Right atrium auricular region (tissue), 2 donors: Measurements from ENCODE around the gene REST. TPM values are rescaled to one million over a fixed set of nuclear protein-coding genes. Genes with fewer than 3 reads are reported as not detected.

Experiments
- DNase-seq: peaks from one replicate; pipeline ENCODE4 v3.0.0-alpha.2; 2019; ENCODE audit warnings: low spot score
- H3K27ac ChIP-seq, 2 donors: fragments of 200-600 bp; sonication (generic); 1 replicate in 1 of 2; 2 replicates in 1 of 2; pipeline ENCODE4 v1.5.1; 2016 to 2019
- H3K27me3 ChIP-seq, 2 donors: fragments of 200-600 bp; sonication (generic); one replicate each; pipeline versions ENCODE4 v1.5.1 to v1.6.0; 2017 to 2019
- H3K36me3 ChIP-seq: fragments of 200-600 bp; sonication (generic); one replicate; pipeline ENCODE4 v1.5.1; 2016
- H3K4me1 ChIP-seq, 2 donors: fragments of 200-600 bp; sonication (generic); one replicate each; pipeline versions ENCODE4 v1.5.1 to v1.6.0; 2017 to 2019
- H3K4me3 ChIP-seq, 2 donors: fragments of 200-600 bp; sonication (generic); 1 replicate in 1 of 2; 2 replicates in 1 of 2; pipeline ENCODE4 v1.5.1; 2017 to 2019; ENCODE audit warnings: mild to moderate bottlenecking in 1 of 2, moderate library complexity in 1 of 2
- H3K9me3 ChIP-seq, 2 donors: fragments of 200-600 bp; sonication (generic); one replicate each; pipeline ENCODE4 v1.5.1; 2019
- total RNA-seq, 2 donors: library from RNA; depleted of rRNA; stranded (reverse); fragments of >200 nt; gene quantifications; one replicate each; pipeline ENCODE4 v1.1.0, GENCODE V29; 2016
- TF ChIP-seq, protein P1 (sequence below), 2 donors: fragments of 200-600 bp; sonication (generic); IDR thresholded peaks; one replicate each; pipeline ENCODE4 v1.5.1; 2019; ENCODE audit warnings: antibody characterized with exemption in 2 of 2

REST gene
- total RNA-seq, 2 donors from 2014 or later: 25.4 to 27.8 TPM

DNA sequence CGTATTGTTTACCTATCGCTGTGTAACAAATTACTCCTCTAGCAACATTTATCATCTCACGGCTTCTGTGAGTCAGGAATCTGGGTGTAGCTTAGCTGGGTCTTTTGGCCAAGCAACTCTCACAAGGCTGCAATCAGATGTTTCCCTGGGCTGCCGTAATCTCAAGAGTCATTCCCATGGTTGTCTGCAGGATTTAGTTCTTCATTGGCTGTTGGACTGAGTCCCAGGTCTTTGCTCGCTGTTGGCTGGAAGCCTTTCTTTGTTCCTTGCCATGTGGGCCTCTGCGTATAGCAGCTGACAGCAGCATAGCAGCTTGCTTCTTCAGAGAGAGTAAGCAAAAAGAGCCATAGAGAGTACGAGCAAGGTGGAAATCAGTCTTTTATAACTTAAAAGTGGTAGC is 87.8 kb downstream of the REST start:
- Histone ChIP-seq H3K27ac (peak overlapping the region; percentile 60 to 74), H3K27me3 (no peaks in the 10 kb centered on the region), H3K4me3 (no peak overlapping the region), H3K4me1 (peaks cover 0 to 12% of the 10 kb centered on the region in 2 donors), H3K9me3 (no peaks in the 10 kb centered on the region), H3K36me3 (peaks cover 59% of the 10 kb centered on the region)
- DNase-seq: peak; percentile 86
- TF ChIP-seq, protein P1, sequence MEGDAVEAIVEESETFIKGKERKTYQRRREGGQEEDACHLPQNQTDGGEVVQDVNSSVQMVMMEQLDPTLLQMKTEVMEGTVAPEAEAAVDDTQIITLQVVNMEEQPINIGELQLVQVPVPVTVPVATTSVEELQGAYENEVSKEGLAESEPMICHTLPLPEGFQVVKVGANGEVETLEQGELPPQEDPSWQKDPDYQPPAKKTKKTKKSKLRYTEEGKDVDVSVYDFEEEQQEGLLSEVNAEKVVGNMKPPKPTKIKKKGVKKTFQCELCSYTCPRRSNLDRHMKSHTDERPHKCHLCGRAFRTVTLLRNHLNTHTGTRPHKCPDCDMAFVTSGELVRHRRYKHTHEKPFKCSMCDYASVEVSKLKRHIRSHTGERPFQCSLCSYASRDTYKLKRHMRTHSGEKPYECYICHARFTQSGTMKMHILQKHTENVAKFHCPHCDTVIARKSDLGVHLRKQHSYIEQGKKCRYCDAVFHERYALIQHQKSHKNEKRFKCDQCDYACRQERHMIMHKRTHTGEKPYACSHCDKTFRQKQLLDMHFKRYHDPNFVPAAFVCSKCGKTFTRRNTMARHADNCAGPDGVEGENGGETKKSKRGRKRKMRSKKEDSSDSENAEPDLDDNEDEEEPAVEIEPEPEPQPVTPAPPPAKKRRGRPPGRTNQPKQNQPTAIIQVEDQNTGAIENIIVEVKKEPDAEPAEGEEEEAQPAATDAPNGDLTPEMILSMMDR (IDR thresholded peaks at IDR 0.05): no peak

DNA sequence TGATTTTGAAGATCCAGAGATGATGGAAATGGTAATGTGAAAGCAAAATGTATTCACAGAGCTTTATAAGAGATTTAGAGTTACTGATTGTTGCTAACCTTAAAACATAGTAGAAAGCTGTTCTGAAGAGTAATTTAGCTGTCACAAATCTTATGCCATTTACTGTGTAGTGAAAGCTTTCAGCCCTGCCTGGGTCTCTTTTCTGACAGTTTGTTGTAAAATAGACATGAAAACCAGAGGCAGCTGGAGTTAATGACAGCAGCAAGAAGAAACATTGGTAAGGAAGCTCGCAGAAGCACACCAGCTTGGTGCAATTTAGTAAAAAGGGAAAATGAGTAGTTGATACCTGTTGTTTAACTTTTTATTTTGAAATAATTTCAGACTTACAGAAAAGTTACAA is 92.1 kb downstream of the REST start:
- DNase-seq: no peak
- H3K27me3 ChIP-seq: no peaks in the 10 kb centered on the region
- H3K36me3 ChIP-seq: peaks cover 59% of the 10 kb centered on the region
- H3K9me3 ChIP-seq: no peaks in the 10 kb centered on the region
- TF ChIP-seq, protein P1 (IDR thresholded peaks at IDR 0.05): no peak
- no peak overlapping the region for H3K4me3 ChIP-seq
- H3K27ac ChIP-seq: no peak overlapping the region
- peaks cover 0 to 11% of the 10 kb centered on the region in 2 donors for H3K4me1 ChIP-seq

DNA sequence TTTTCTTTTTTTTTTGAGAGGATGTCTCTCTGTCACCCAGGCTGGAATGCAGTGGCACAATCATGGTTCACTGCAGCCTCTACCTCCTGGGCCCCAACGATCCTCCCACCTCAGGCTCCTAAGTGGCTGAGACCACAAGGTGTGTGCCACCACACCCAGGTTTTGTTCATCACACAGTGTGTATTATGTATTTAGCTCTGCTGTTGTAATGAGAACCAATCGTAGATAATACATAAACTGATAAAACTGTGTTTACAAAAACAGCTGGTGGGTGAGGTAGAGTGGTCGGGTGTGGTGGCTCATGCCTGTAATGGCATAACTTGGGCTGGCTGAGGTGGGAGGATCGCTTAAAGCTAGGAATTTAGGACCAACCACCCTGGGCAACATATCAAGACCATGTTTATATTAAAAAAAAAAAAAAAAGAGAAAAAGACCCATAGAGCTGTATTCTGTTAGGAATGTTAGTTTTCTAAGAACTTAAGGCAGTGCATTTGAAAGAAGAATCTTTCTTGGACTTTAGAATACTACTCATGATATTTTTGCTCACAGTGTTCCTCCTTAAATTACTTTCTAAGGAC is 105.9 kb downstream of the REST start:
- no peak overlapping the region for H3K27ac ChIP-seq
- no peaks in the 10 kb centered on the region for H3K4me1 ChIP-seq
- no peaks in the 10 kb centered on the region for H3K27me3 ChIP-seq
- H3K36me3 ChIP-seq: peaks cover 93% of the 10 kb centered on the region
- no peak overlapping the region for H3K4me3 ChIP-seq
- H3K9me3 ChIP-seq: no peaks in the 10 kb centered on the region
- DNase-seq: no peak
- TF ChIP-seq, protein P1 (IDR thresholded peaks at IDR 0.05): no peak

Other genes with a start within 250 kb of the REST start
- 100 to 1,000 TPM in 1 of 2 donors, 1 to 10 TPM in 1; 7.8 to 203 TPM for gene HOPX, start 226.6 kb upstream of the REST start, total RNA-seq
- 10 to 100 TPM in 1 of 2 donors, under 1 TPM in 1; 0.93 to 14.7 TPM for gene SPINK2, start 86.2 kb upstream of the REST start, total RNA-seq
- 10 to 100 TPM; 11.8 to 17.2 TPM for gene NOA1, start 69.7 kb downstream of the REST start, total RNA-seq
- gene POLR2B, start 71.0 kb downstream of the REST start, total RNA-seq: 10 to 100 TPM; 55.3 to 56.2 TPM
- gene IGFBP7, start 202.5 kb downstream of the REST start, total RNA-seq: 100 to 1,000 TPM; 866 to 898 TPM